Sigmoid colon (tissue), 4 donors: ENCODE data around the gene MEGF11.

ENCODE experiments used
- EP300 ChIP-seq, 4 donors: sonication (generic); formaldehyde crosslinking; IDR thresholded peaks; one replicate each; pipeline ENCODE4 v1.6.1; 2017; ENCODE audit warnings: antibody characterized with exemption in 4 of 4
- POLR2A ChIP-seq, 2 donors: fragments of 450-650 bp; IDR thresholded peaks; one replicate each; pipeline ENCODE4 v1.6.1; 2016; ENCODE audit warnings: antibody characterized with exemption in 2 of 2, mild to moderate bottlenecking in 2 of 2, moderate library complexity in 2 of 2
- POLR2AphosphoS5 ChIP-seq, 4 donors: sonication (generic); formaldehyde crosslinking; IDR thresholded peaks; one replicate each; pipeline ENCODE4 v1.6.1; 2017; ENCODE audit warnings: antibody characterized with exemption in 4 of 4
- TF ChIP-seq, protein P1 (sequence below), 4 experiments: fragments of 450-650 bp in 3 of 4; fragments of 200-600 bp in 1 of 4; IDR thresholded peaks; one replicate each; pipeline ENCODE4 v1.5.1; 2016 to 2019; ENCODE audit warnings: antibody characterized with exemption in 4 of 4, mild to moderate bottlenecking in 3 of 4, moderate library complexity in 2 of 4

- TF ChIP-seq, protein P1, sequence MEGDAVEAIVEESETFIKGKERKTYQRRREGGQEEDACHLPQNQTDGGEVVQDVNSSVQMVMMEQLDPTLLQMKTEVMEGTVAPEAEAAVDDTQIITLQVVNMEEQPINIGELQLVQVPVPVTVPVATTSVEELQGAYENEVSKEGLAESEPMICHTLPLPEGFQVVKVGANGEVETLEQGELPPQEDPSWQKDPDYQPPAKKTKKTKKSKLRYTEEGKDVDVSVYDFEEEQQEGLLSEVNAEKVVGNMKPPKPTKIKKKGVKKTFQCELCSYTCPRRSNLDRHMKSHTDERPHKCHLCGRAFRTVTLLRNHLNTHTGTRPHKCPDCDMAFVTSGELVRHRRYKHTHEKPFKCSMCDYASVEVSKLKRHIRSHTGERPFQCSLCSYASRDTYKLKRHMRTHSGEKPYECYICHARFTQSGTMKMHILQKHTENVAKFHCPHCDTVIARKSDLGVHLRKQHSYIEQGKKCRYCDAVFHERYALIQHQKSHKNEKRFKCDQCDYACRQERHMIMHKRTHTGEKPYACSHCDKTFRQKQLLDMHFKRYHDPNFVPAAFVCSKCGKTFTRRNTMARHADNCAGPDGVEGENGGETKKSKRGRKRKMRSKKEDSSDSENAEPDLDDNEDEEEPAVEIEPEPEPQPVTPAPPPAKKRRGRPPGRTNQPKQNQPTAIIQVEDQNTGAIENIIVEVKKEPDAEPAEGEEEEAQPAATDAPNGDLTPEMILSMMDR (IDR thresholded peaks at IDR 0.05), result no peak
- TF ChIP-seq POLR2A (IDR thresholded peaks at IDR 0.05) (no peak), POLR2AphosphoS5 (IDR thresholded peaks at IDR 0.05) (no peak), EP300 (IDR thresholded peaks at IDR 0.05) (no peak)
Observed at GRCh38 chr15:65947041-65947440, 306.5 kb downstream of the MEGF11 start.
